NCI-H1105 treated with DMSO at 0.1 percent for 48 hours (cell line): ENCODE measurements around the gene PROCA1.
"Not testable (repeated sequence)": the region's sequence is repeated elsewhere in the genome, so short reads cannot be mapped to it uniquely, and the experiment has no call there.

ENCODE experiments used
- DNase-seq: peaks from one replicate; lab custom pipeline; 2025; lab: John Stamatoyannopoulos, UW

The PROCA1 gene

GRCh38 chr17:28725660-28726225 lies 14.1 kb upstream of the PROCA1 start:
- peak; percentile 63 for DNase-seq

DNA sequence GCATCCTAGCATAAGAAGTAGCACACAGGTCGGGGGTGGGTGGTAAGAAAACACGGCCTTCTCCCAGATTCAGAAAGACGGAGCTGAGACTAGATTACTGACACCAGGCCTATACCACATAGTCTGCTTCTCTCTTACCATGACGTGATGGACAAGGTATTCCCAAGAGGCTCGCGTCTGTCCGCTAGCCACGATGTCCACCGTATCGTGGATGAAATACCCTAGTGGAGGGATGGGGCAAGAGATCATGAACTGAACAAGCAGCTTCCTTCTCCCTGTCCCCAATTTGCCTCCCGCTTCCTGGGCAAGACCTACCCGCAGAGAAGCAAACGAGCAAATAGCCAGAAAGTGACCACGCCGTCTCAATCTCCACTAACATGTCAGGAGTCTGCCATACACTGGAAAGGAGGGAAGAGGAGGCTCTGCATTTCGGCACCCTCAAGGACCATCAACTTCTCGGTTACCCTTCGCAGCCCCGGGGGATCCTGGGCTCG lies 13.5 kb upstream of the PROCA1 start:
- peak; percentile 41 for DNase-seq

GRCh38 chr17:28724500-28725165 lies 12.9 kb upstream of the PROCA1 start:
- no peak for DNase-seq

GRCh38 chr17:28723836-28724499 lies 12.3 kb upstream of the PROCA1 start:
- DNase-seq, result not testable (repeated sequence)

DNA sequence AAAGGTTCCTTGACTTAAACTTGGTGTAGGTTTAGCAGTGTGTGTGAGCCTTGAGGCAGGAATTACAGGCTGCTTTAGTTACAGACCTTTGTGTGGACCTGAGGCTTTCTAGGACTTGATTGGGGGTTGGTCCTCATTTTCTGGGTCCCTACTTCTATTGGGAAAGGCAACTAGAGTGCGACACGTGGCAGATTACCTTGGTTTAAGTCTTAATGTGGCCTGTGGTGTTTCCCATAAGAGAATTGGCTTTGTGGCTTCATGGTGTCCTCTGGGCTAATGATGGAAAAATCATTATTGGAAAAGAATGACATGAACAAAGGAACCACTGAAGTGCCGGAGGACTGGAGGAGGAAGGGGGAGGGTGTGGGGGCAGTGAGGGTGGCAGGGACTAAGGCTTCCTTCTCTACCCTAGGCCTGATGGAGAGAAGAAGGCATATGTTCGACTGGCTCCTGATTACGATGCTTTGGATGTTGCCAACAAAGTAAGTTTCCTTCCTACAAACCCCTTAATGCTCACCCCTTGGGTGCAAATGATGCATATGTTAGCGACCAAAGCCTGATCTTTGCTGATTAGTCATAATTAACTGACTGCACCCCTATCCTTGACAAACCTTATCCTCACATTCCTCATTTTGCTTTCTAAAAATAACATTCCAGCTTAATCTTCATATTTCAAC lies 11.6 kb upstream of the PROCA1 start:
- DNase-seq, result no peak

- DNase-seq, result no peak
These were observed 10.9 kb upstream of the PROCA1 start for GRCh38 chr17:28722417-28723158.

DNA sequence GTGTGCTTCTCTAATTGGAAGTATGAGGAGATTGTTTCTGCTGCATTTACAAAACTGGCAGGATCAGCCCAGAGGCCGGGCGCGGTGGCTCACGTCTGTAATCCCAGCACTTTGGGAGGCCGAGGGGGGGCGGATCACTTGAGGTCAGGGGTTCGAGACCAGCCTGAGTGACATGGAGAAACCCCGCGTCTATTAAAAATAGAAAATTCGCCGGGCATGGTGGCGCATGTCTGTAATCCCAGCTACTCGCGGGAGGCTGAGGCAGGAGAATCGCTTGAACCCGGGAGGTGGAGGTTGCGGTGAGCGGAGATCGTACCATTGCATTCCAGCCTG lies 9.3 kb upstream of the PROCA1 start:
- DNase-seq, result not testable (repeated sequence)

GRCh38 chr17:28720247-28720996 lies 8.7 kb upstream of the PROCA1 start:
- no peak for DNase-seq

GRCh38 chr17:28719021-28719433 lies 7.3 kb upstream of the PROCA1 start:
- no peak for DNase-seq

DNA sequence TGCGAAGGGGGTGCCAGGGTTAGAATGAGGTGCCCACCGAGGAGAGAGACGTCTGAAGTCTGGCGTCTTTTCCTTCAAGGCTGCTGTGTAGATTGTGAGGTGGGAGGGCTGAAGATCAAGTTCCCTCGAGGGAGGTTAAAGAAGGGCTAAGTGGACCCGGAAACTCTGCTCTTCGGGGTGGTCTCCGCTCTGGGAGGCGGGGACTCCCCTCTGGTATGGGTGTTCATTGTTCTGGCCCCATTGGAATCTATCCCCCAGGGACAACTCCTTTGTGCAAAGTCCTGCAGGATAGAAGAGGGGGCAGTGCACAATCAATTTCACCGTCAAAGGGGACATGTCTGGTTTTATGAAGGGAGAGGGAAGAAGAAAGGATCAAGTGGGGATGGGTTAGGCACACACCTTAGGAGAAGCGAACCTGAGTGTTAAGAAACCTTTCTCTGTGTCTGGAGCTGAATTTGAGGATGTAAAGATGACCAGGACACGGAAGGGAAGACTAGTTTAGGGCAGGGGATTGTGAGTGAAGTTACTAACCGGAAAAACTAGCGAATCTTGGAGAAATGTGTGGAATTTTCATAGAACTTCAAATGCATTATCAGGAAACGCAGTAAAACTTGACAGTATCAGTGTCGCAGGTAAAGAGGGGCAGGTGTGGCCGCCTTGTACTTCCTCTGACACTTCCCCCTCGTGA lies 6.8 kb upstream of the PROCA1 start:
- no peak for DNase-seq

DNA sequence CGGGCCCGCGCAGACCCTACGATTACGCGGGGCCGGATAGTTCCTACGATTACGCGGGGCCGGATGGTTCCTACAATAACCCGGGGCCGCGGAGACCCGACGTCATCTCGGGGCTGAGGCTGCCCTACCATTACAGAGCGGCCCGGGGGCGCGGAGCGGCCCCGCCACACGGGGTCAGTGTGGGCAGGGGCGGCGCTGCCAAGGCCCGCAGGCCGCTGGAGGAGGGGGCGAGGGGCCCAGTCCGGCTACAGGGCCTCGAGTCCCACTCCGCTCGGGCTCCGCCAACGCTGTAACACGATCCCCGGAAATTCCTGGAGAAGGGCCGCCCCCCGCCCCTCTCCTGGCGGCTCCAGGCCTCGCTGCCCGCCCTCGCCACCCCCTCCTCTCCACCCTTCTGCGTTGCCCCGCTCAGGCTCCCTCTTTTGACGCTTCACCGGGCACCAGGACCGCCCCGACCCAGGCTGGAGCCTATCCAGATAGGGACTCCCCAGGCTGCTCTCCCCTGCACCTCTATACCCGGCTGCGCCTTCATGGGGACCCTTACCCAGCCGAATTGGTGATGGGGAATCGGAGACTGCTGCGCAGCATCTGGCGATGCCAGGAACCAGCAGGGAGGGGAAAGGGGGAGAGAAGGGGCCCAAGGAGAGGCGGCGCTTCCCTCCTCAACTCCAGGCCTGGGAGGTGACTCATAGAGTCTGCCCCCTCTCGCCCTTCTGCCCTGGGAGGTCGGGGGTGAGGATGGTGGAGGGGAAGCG lies 6.1 kb upstream of the PROCA1 start, which contains the start of gene RAB34:
Gene RAB34 (minus strand): TSS at position 291 of the 755 bp plus-strand sequence. CDS start 602 bp downstream, outside the sequence.
- no peak for DNase-seq

DNA sequence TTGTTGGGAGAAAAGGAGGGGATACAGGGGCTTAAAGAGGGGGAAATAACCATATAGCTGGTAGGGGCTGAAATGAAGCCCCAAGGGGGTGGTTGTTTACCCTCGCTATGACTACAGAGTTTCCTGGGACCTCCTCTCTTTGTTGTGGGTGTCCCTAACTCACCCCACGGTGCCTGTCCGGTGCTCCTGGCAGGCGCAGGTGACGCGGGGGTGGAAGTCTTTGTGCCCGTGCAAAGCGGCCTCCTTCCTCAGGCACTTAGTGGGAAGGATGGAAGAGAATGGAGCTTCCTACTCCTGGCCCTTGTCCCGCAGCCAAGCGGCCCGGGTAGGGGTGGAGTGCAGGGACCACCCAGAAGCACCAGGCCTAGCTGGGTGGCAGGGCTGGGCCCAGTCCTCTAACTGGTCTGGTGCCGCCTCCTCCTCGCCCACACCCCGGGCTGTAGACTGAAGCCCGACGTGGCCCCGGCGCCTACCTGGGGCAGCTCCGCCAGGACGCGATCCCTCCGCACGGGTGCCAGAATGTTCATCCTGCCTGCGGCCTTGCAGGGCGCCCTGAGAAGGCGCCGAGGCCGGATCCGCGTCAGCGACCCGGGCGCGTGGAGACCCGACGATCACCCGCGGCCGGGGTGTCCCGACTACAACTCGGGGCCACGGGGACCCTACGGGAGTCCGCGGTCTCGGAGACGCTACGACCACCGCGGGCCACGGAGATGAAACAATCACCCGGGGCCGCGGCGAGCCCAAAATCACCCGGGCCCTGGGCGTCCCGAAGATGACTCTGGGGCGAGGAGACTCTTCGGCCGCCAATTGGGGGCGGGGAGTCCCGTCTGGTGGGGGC lies 5.3 kb upstream of the PROCA1 start:
- DNase-seq, result no peak

GRCh38 chr17:28715217-28715616 lies 3.5 kb upstream of the PROCA1 start:
- no peak for DNase-seq

- DNase-seq, result no peak
These were observed 2.6 kb upstream of the PROCA1 start for GRCh38 chr17:28714281-28714680.

- DNase-seq, result no peak
These were observed 1.2 kb upstream of the PROCA1 start for GRCh38 chr17:28712705-28713415.

GRCh38 chr17:28712032-28712704 lies 480 bp upstream of the PROCA1 start:
- no peak for DNase-seq

GRCh38 chr17:28710861-28711722 lies 596 bp downstream of the PROCA1 start:
- peak; percentile 79 for DNase-seq
